HCT116 (cell line): ENCODE data around the gene LHPP. TPM values are rescaled to one million over a fixed set of nuclear protein-coding genes. Genes with fewer than 3 reads are reported as not detected.

Source experiments
- ATAC-seq: fragments of 200-7000 bp; cut with Tn5 transposase; 2 replicates; pipeline ENCODE4 v1.9.1; 2020; ENCODE audit warnings: mild to moderate bottlenecking, moderate library complexity
- BruUV-seq: library from RNA; stranded (reverse); fragments of 400-500 nt; replicated peaks from 2 replicates; lab custom pipeline; 2021; lab: Mats Ljungman, UMichigan
- CTCF ChIA-PET: fragments of 300-600 bp; sonication (Branson Sonifier 250); formaldehyde crosslinking; loops from one replicate; lab custom pipeline; 2021; ENCODE audit warnings: antibody characterized with exemption; lab: Charles Lee
- POLR2A ChIA-PET: fragments of 300-600, 350-600 bp; sonication (Branson Sonifier 250); formaldehyde crosslinking; loops from one replicate; lab custom pipeline; 2021; ENCODE audit warnings: antibody characterized with exemption; lab: Charles Lee
- RAD21 ChIA-PET, 2 experiments: fragments of 300-600 bp; sonication (Branson Sonifier 250); formaldehyde crosslinking; loops; one replicate each; lab custom pipeline; 2023; ENCODE audit warnings: low total read pairs in 2 of 2; ENCODE audit not compliant: uncharacterized antibody in 2 of 2, unreplicated experiment in 2 of 2, low non-redundant PET in 1 of 2; lab: Charles Lee
- DNase-seq: peaks from one replicate; pipeline ENCODE4 v3.0.0-alpha.2; 2010; ENCODE audit warnings: low read depth, low spot score
- H2AFZ ChIP-seq: fragments of 200-600 bp; shearing (Covaris generic), sonication (generic); 2 replicates; pipeline ENCODE4 v1.6.1; 2017; ENCODE audit warnings: low read depth, mixed run types, mixed read lengths, antibody characterized with exemption, low read length; ENCODE audit not compliant: poor library complexity, severe bottlenecking
- H3K27ac ChIP-seq: 2 replicates; pipeline ENCODE4 v1.5.1; 2012; ENCODE audit warnings: low read depth, low read length
- H3K27me3 ChIP-seq: fragments of 200-600 bp; sonication (generic); 2 replicates; pipeline ENCODE4 v1.6.1; 2016; ENCODE audit warnings: mixed run types, low read length, mixed read lengths; ENCODE audit not compliant: insufficient read depth
- H3K36me3 ChIP-seq, 2 experiments: fragments of 200-500 bp in 1 of 2; fragments of 200-600 bp in 1 of 2; sonication (Bioruptor generic) in 1 of 2; sonication (generic) in 1 of 2; 2 replicates each; pipeline versions ENCODE4 v1.5.1 to v1.6.1; 2014 to 2016; ENCODE audit warnings: low read length in 2 of 2, inconsistent platforms in 1 of 2, mixed read lengths in 1 of 2, mixed run types in 1 of 2; ENCODE audit not compliant: insufficient read depth in 2 of 2, control insufficient read depth in 1 of 2
- H3K4me1 ChIP-seq, 2 experiments: fragments of 200-600 bp in 1 of 2; sonication (generic) in 1 of 2; 2 replicates each; pipeline versions ENCODE4 v1.5.1 to v1.6.1; 2012 to 2017; ENCODE audit warnings: low read length in 2 of 2, inconsistent platforms in 1 of 2, mild to moderate bottlenecking in 1 of 2, mixed read lengths in 1 of 2, mixed run types in 1 of 2, moderate library complexity in 1 of 2; ENCODE audit not compliant: insufficient read depth in 2 of 2, control insufficient read depth in 1 of 2
- H3K4me2 ChIP-seq: fragments of 200-600 bp; sonication (generic); 2 replicates; pipeline ENCODE4 v1.6.1; 2017; ENCODE audit warnings: mixed run types, low read length, mixed read lengths
- H3K4me3 ChIP-seq, 2 experiments: fragments of 200-600 bp in 1 of 2; sonication (generic) in 1 of 2; replicated peaks in 1 of 2; 2 replicates each; pipeline ENCODE4 v1.5.1; 2011 to 2016; ENCODE audit warnings: low read length in 2 of 2, control low read depth in 1 of 2, low read depth in 1 of 2, mild to moderate bottlenecking in 1 of 2, mixed read lengths in 1 of 2, mixed run types in 1 of 2
- H3K79me2 ChIP-seq: fragments of 200-600 bp; sonication (generic); 2 replicates; pipeline ENCODE4 v1.6.1; 2017; ENCODE audit warnings: mild to moderate bottlenecking, mixed run types, low read length, moderate library complexity, mixed read lengths; ENCODE audit not compliant: insufficient read depth
- H3K9ac ChIP-seq: fragments of 200-600 bp; sonication (generic); 2 replicates; pipeline ENCODE4 v1.6.1; 2016; ENCODE audit warnings: low read length, mixed read lengths
- H3K9me2 ChIP-seq: fragments of 200-600 bp; sonication (generic), shearing (Covaris generic); 2 replicates; pipeline ENCODE4 v1.6.1; 2017; ENCODE audit warnings: mixed run types, mild to moderate bottlenecking, moderate library complexity; ENCODE audit not compliant: insufficient read depth
- H3K9me3 ChIP-seq, 2 experiments: fragments of 200-500 bp in 1 of 2; fragments of 200-600 bp in 1 of 2; sonication (Bioruptor generic) in 1 of 2; sonication (generic) in 1 of 2; 2 replicates each; pipeline ENCODE4 v1.6.1; 2014 to 2017; ENCODE audit warnings: low read length in 2 of 2, mixed read lengths in 2 of 2, inconsistent platforms in 1 of 2, low read depth in 1 of 2, mild to moderate bottlenecking in 1 of 2, mixed run types in 1 of 2, moderate library complexity in 1 of 2; ENCODE audit not compliant: control insufficient read depth in 1 of 2, insufficient read depth in 1 of 2
- H4K20me1 ChIP-seq: fragments of 200-600 bp; sonication (generic), shearing (Covaris generic); 2 replicates; pipeline ENCODE4 v1.6.1; 2017; ENCODE audit warnings: mixed run types, mild to moderate bottlenecking, moderate library complexity; ENCODE audit not compliant: insufficient read depth
- CEBPB ChIP-seq: IDR thresholded peaks from 2 replicates; pipeline ENCODE4 v1.6.1; 2012; ENCODE audit warnings: low read depth
- SRF ChIP-seq: IDR thresholded peaks from 2 replicates; pipeline ENCODE4 v1.6.1; 2012; ENCODE audit warnings: low read depth
- ZFX ChIP-seq: fragments of 450-650 bp; IDR thresholded peaks from 2 replicates; pipeline ENCODE4 v1.6.1; 2017
- intact Hi-C: fragments of 100-400 bp; cut with micrococcal nuclease; formaldehyde crosslinking; loops from 2 replicates; pipeline ENCODE4 v1.10.0; 2022
- total RNA-seq: library from RNA; stranded (reverse); gene quantifications from one replicate; pipeline ENCODE4 v1.2.1, GENCODE V29; 2021; ENCODE audit not compliant: unreplicated experiment
- TF ChIP-seq, protein P1 (sequence below): IDR thresholded peaks from 2 replicates; pipeline ENCODE4 v1.6.1; 2012; ENCODE audit warnings: low read depth

The LHPP gene
- total RNA-seq, 1 experiment from 2014 or later = 45.8 TPM

DNA sequence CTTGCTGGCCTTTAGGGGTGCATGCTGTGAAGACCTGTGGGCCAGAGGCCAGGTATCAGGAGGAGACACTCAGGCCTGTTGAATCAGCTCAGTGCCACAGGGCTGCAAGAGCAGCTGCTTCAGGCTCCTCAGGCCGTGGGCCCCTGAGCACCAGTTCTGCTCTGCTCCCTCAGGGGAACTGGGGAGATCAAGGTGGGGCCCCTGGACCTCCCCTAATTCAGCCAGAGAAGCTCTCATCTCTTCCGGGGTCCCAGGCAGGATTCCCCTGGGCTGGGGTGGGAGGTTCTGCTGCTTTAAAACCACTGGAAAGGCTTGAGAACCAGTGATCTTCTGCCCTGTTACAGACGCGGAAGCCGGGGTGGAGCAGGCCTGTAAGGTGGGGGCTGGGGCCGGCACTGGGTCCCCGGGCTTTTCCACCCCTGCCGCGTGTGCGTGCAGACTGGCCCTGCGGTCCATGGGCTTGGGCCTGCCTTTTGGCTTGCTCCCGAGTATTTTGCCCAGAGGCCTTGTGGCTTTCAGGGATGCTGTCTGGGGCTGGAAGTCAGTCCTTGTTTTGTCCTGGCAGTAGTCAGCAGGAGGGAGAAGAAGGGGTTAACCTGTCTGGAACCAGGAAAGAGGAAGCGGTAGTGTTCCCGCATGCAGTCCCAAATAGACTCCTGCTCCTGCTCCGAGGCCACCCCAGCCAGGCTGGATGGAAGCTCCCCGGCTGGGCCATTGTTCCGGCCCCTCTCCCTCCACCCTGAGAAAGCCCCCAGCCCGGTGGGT, 74.3 kb downstream of the LHPP start:
- ChIA-PET POLR2A (no interaction called here), CTCF (interaction anchor here (4.4 kb wide), 1 partner anchor 206 kb away, joined by 14 read pairs; no protein-coding TSS in a partner anchor), RAD21 (no interaction called here)
- H3K4me3 ChIP-seq = no peak overlapping the region
- H3K9ac ChIP-seq = no peak overlapping the region
- 0 out of 2 replicates have a peak, but pooled peaks have one; percentile 5 for TF ChIP-seq ZFX
- TF ChIP-seq SRF = no peak
- TF ChIP-seq, protein P1, sequence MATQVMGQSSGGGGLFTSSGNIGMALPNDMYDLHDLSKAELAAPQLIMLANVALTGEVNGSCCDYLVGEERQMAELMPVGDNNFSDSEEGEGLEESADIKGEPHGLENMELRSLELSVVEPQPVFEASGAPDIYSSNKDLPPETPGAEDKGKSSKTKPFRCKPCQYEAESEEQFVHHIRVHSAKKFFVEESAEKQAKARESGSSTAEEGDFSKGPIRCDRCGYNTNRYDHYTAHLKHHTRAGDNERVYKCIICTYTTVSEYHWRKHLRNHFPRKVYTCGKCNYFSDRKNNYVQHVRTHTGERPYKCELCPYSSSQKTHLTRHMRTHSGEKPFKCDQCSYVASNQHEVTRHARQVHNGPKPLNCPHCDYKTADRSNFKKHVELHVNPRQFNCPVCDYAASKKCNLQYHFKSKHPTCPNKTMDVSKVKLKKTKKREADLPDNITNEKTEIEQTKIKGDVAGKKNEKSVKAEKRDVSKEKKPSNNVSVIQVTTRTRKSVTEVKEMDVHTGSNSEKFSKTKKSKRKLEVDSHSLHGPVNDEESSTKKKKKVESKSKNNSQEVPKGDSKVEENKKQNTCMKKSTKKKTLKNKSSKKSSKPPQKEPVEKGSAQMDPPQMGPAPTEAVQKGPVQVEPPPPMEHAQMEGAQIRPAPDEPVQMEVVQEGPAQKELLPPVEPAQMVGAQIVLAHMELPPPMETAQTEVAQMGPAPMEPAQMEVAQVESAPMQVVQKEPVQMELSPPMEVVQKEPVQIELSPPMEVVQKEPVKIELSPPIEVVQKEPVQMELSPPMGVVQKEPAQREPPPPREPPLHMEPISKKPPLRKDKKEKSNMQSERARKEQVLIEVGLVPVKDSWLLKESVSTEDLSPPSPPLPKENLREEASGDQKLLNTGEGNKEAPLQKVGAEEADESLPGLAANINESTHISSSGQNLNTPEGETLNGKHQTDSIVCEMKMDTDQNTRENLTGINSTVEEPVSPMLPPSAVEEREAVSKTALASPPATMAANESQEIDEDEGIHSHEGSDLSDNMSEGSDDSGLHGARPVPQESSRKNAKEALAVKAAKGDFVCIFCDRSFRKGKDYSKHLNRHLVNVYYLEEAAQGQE = no peak
- TF ChIP-seq CEBPB = no peak
- no peak overlapping the region for H2AFZ ChIP-seq
- ATAC-seq (no peak), DNase-seq (no peak)
- no peaks in the 10 kb centered on the region for H3K9me3 ChIP-seq
- no peaks in the 10 kb centered on the region for H3K9me2 ChIP-seq
- H3K27me3 ChIP-seq = no peaks in the 10 kb centered on the region
- H3K4me1 ChIP-seq = peaks cover 0 to 9% of the 10 kb centered on the region in 2 experiments; a peak in 2 of 4 replicates
- no peaks in the 10 kb centered on the region for H3K79me2 ChIP-seq
- no TSS peak for BruUV-seq
- H3K27ac ChIP-seq = no peak overlapping the region
- H3K4me2 ChIP-seq = no peak overlapping the region
- H3K36me3 ChIP-seq = no peaks in the 10 kb centered on the region
- intact Hi-C loops = loop anchor here (10.0 kb wide), 1 partner anchor 449 kb away; no protein-coding TSS in a partner anchor
- H4K20me1 ChIP-seq = no peaks in the 10 kb centered on the region
